Glomerular visceral epithelial cell (primary cell): ENCODE results near the gene FCER2.
"Not testable (repeated sequence)": the region's sequence is repeated elsewhere in the genome, so short reads cannot be mapped to it uniquely, and the experiment has no call there.

Experiments
- DNase-seq: peaks from one replicate; pipeline ENCODE4 v3.0.0-alpha.2; 2016; ENCODE audit errors: extremely low spot score

The FCER2 gene, protein sequence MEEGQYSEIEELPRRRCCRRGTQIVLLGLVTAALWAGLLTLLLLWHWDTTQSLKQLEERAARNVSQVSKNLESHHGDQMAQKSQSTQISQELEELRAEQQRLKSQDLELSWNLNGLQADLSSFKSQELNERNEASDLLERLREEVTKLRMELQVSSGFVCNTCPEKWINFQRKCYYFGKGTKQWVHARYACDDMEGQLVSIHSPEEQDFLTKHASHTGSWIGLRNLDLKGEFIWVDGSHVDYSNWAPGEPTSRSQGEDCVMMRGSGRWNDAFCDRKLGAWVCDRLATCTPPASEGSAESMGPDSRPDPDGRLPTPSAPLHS

GRCh38 chr19:7701654-7702457, at the start of gene FCER2:
Gene FCER2, minus strand, starts transcription at chr19:7702131. Its CDS starts 2,371 bp downstream, at chr19:7699760.
- no peak for DNase-seq

DNA sequence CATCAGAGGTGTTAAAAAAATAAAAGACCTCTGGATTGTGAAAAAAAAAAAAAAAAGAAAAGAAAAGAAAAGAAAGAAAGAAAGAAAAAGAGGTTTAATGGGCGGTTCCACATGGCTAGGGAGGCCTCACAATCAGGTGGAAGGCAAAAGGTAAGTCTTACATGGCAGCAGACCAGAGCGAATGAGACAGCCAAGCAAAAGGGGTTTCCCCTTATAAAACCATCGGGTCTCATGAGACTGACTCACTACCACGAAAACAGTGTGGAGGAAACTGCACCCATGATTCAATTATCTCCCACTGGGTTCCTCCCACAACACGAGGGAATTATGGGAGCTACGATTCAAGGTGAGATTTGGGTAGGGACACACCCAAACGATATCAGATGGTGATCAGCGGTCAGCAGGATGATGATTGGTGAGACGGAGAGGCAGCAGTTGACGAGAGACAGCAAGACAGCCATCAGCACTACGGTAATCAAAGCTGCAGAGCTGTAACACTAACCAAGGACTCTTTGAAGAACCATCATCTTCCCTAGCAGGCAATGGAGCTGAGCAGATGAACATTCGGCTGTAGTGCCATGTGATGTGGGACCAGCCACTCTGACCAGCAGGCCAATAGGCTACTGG, 49.3 kb upstream of the FCER2 start:
- peak; percentile 17 for DNase-seq

DNA sequence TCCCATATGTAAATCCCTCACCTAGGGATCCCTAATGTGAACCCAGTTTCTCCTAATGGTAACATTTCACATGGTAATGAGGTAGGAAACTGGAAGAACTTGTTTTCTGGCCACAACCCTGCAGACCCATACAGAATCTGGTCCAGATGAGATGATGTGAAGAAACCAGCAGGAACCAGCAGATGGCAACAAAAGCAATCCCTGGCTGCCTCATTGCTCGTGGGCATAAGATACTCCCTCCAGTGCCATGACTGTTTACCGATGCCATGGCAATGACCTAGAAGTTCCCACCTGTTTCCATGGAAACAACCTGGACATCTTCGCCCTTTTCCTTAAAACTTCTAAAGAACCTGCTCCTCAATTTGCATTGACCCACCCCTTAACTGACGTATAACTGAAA, 46.8 kb upstream of the FCER2 start:
- no peak for DNase-seq

DNA sequence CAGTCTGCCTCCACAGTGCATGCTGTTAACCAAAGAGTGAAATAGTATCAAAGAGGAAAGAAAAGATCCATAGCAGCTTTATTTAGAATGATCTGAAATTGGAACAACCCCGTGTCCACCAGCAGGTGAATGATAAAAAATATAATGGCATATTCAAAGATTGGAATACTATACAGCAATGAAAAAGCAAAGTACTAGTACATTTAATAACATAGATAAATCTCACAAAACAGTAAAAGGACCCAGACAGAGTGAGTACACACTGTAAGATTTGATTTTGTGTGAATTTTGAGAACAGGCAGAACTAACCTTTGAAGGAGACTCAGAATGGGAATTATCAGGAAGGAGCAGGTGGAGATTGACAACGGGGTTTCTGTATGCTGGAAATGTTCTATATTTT, 46.2 kb upstream of the FCER2 start:
- no peak for DNase-seq

DNA sequence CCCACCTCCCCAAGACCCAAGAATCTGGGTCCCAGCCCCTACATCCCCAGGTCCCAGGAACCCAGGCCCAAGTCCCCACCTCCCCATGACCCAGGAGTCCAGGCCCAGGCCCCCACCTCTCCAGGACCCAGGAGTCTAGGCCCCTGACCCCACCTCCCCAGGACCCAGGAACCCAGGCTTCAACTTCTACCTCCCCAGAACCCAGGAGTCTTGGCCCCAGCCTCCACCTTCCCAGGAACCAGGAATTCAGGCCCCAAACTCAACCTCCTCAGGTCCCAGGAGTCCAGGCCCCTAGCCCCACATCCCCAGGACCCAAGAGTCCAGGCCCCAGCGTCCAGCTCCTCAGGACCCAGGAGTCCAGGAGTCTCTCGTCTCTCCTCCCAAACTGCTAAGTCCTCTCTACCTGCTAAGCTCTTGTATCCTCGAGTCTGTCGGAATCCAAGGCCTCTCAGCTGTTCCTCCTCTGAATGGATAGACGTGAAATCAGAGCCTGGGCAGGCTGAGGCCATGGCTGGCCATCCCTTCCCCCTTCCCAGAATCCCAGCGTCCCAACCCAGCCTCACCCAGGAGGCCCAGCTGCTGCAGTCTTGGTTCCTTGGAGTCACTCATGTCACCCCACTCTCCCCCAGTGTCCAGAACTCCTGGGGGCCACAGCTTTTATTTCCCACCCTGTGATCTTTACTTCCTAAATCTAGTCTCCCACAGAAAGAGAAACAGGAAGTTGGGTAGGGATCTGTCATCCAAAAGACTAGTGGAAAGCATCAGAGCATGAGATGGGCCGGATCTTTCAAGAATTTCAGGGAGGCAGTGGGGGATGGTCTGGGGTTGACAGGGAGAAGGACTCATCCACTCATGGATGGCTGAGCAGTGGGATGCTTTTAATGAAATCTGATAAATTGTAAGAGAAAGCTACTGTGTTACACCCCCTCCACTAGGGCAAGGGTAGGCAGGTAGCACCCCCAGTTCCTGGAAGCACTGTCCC, 45.3 kb upstream of the FCER2 start, which contains the start of gene CD209:
TSS of gene CD209 (minus strand) at position 632 of the 982 bp plus-strand sequence. CDS start at position 609, 23 bp downstream.
- peak; percentile 23 for DNase-seq

DNA sequence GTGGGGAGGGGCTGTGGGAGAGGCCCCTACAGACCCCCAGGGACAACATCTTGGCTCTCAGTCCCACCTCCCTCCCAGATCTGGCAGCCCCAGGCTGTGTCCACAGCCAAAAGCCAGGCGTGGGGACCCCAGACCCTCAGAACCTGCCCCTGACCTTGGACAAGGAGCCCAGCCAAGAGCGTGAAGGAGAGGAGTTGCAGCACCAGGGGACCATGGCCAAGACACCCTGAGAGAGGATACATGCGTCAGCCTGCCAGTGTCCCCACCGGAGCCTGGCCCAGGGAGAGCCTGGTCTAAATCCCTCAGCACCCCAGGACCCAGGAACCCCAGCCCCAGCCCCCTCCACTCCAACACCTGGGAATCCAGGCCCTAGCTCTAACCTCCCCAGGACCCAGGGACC, 44.4 kb upstream of the FCER2 start:
- not testable (repeated sequence) for DNase-seq

DNA sequence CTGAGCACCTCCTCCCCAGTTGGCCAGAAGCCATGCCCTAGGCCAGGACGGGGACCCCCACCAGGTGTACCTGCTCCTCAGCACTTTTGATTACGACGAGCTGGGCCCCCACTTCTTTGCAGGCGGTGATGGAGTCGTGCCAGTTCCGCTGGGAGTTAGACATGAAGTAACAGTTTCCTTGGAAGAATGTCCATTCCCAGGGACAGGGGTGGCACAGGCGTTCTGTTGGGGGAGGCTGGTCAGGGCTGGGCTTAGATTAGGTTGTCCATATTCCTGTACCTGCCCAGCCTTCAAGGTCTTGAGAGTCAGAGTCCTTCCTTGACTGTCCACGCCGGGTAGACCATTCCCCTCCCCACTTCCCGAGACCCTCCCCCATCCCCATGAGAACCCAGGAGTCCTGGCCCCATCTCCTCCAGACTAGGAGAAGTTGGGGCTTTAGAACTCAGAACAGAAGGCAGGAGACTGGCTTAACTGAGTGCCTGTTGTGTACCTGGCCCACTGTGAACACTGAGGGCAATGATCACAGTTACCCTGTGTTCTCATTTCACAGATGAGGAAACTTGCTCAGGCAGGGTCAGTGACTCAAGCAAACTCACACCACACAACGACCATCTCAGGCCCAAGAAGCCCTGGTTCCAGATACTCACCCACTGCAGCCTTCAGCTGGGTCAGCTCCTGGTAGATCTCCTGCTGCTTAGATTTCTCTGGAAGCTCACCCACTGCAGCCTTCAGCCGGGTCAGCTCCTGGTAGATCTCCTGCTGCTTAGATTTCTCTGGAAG, 43.1 kb upstream of the FCER2 start:
- DNase-seq: no peak

DNA sequence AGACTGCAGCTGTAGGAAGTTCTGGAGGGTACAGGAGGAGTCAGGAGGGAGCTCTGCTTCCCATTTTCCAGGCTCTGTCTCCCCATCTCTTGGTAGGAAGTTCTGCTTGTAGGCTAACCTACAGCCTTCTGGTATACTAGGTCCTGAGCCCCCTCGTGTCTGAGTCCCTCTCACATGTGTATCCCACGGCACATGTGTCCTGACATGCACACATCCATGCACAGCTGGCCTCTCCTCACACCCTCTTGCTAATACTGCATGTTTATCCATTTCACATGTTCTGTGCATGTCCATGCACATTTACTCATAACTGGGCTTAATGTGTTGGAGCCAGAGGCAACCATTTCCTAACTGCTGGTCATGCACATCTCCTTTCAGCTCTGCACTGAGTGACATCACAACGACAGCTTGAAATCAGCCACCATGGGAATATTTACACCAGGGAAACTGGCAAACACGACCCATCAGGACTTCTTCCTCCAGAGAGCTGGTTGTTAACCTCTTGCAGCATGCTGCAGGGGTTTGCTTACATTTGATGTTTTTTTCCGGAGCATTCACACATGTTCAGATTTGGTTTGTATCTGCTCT, 42.4 kb upstream of the FCER2 start:
- no peak for DNase-seq

DNA sequence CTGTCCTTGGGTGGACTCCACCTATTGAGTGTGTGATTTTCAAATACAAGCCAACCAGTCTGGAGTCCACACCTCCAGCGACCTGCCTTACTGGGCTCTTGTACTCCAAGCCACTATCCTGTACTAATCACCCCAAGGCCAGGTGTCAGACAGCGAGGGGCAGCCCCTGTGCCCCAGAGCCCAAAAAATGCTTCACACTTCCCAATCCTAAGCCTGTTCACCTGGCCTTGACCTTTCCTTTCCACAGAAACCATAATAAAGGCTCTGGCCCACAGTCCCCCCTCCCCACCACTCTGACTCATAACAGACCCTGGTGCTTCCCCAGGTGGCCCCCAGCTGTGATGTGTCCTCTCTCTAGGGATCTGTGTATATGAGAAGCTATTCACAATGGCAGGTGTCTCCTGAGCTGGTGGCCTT, 41.5 kb upstream of the FCER2 start:
- DNase-seq: no peak

- no peak for DNase-seq
Observed at GRCh38 chr19:7742991-7743390, 41.1 kb upstream of the FCER2 start.

DNA sequence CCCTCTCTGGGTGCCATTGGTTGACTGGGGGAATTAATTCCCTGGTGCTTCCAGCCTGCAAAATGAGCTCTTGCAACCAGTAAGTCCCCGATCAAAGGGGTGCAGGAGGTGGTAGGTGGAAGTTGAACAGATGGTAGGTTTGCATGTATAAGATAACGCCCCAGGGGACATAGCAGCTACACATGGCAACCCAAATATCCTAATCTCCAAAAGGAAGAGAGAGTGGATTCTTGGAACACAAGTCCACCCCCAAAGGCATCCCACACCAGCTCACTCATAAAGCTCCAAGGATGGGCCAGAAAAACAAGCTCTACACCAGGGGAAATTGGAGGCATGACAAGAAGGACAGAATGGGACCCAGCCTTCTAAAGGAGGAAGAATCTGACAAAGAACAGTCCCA, 40.6 kb upstream of the FCER2 start:
- no peak for DNase-seq

DNA sequence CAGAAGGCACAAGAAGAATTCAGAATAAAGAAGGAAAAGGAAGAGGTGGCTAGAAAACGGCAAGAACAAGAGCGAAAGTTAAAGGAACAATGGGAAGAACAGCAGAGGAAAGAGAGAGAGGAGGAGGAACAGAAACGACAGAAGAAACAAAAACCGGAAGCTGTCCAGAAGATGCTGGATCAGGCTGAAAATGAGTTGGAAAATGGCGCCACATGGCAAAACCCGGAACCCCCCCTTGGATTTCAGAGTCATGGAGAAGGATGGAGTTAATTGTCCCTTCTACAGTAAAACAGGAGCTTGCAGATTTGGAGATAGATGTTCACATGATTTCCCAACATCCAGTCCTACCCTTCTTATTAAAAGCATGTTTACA, 38.7 kb upstream of the FCER2 start:
- no peak for DNase-seq

GRCh38 chr19:7739801-7740681, 38.1 kb upstream of the FCER2 start:
- no peak for DNase-seq

GRCh38 chr19:7739211-7739755, 37.4 kb upstream of the FCER2 start:
- no peak for DNase-seq

GRCh38 chr19:7738023-7738422, 36.1 kb upstream of the FCER2 start:
- no peak for DNase-seq

- no peak for DNase-seq
Observed at GRCh38 chr19:7737215-7737614, 35.3 kb upstream of the FCER2 start.

DNA sequence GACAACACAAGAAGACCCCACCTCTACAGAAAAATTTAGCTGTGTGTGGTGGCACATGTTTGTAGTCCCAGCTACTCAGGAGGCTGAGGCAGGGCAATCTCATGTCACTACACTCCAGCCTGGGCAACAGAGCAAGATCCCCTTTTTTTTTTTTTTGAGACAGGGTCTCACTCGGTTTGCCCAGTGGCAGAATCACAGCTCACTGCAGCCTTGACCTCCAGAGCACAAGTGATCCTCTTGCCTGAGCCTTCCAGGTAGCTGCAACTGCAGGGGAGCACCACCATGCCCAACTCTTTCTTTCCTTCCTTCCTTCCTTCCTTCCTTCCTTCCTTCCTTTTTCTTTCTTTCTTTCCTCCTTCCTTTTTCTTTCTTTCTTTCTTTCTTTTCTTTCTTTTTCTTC, 34.2 kb upstream of the FCER2 start:
- DNase-seq: no peak

DNA sequence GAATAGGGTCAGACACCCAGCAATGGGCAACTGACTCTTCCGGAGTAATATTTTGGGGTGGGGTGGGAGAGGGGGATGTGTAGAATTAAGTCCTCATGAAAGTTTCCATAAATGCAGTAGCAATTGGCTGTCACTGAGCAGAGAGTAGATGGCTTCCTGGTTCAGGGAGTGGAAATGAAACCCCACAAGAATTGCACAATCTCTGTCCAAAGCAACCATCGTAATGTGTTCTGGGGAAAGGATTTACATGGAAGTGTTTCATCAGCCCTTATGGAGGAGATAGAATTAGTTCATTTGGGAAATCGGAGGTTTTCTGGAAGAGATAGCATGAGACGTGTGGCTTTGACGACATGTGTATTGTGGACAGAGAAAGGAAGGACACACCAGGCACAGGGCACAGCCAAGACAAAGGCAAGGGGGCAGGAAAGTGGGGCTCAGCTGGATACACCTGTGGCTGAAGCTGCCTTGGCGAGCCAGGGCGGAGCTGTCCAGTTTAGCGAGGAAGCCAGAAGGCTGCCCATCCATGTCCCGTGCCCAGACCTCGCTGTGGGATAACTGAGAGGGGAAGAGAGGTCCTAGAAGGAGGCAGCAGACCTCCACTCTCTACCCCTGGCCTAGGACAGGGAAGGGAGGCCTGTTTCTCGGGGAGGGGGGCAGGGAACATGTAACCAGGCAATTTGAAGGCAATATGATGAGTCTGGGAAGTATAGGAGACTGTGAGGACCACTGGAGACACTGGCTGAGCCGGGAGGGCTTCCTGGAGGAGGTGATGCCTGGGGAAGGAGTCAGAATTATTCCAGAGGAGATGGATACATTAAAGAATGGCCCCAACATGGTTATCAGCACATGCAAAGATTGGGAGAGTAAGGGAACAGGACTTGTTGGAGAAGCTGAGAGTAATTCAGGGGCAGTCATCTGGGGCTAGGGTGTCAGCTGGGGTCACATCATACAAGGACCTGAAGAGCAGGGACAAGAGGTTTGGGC, 32.6 kb upstream of the FCER2 start:
- DNase-seq: no peak
